IgD-negative memory B cell (primary cell): ENCODE results near the gene UBE2G2. TPM values are rescaled to one million over a fixed set of nuclear protein-coding genes. Genes with fewer than 3 reads are reported as not detected.

Experiments
- H3K27ac Mint-ChIP-seq, 3 donors: one replicate each; pipeline ENCODE4 v1.8.0; 2020 to 2022; ENCODE audit warnings: mild to moderate bottlenecking in 3 of 3, mixed read lengths in 3 of 3, moderate library complexity in 1 of 3
- H3K27me3 Mint-ChIP-seq: one replicate; pipeline ENCODE4 v1.8.0; 2021; ENCODE audit warnings: mixed read lengths
- H3K36me3 Mint-ChIP-seq: one replicate; pipeline ENCODE4 v1.8.0; 2020; ENCODE audit warnings: mild to moderate bottlenecking, mixed read lengths
- H3K4me1 Mint-ChIP-seq, 3 donors: one replicate each; pipeline ENCODE4 v1.8.0; 2020 to 2022; ENCODE audit warnings: mixed read lengths in 3 of 3, mild to moderate bottlenecking in 1 of 3
- H3K4me3 Mint-ChIP-seq, 4 donors: one replicate each; pipeline ENCODE4 v1.8.0; 2020 to 2022; ENCODE audit warnings: mild to moderate bottlenecking in 4 of 4, mixed read lengths in 4 of 4, moderate library complexity in 3 of 4
- H3K9me3 Mint-ChIP-seq, 3 donors: one replicate each; pipeline ENCODE4 v1.8.0; 2020 to 2021; ENCODE audit warnings: mixed read lengths in 3 of 3, mild to moderate bottlenecking in 1 of 3
- polyA plus RNA-seq: library from polyadenylated mRNA; unstranded; fragments of 300-500 nt; fragmentation: Illumina TruSeq; gene quantifications from one replicate; pipeline ENCODE4 v1.2.3, GENCODE V29; 2021

UBE2G2 gene
- polyA plus RNA-seq, 1 donor from 2014 or later: 55.7 TPM

DNA sequence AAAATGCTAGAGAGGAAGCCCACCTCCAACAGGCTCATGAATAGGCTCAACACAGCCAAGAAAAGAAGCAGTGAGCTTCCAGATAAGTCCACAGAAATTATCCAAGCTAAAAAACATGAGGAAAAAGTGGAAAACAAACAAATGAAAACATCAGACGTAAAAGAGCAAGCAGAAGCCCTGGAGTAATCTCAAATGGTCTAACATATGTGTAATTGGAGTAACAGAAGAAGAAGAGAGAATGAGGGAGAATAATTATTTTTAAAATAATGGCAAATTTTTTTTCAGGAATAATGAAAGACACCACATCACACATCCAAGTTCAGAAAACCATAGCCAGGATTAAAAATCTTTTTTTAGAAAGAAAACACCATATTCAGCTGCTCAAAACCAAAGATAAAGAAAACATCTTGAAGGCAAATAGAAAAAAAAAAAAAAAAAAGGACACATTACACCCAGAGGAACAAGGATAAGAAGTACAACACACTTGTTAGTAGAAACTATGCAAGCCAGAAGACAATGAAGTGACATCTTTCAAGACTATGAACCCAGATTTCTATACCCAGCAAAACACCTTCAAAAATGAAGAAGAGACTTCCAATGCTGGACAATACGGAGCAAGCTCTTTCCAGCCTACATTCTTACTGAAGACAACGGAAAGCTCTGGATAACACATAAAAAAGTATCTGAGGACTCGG lies 26.9 kb upstream of the UBE2G2 start:
- Mint-ChIP-seq H3K27ac (no peak overlapping the region), H3K36me3 (peaks cover 2% of the 10 kb centered on the region), H3K4me3 (no peak overlapping the region), H3K27me3 (no peaks in the 10 kb centered on the region), H3K4me1 (peaks cover 9 to 16% (median 13%) of the 10 kb centered on the region in 3 donors), H3K9me3 (peaks cover 8 to 22% (median 12%) of the 10 kb centered on the region in 3 donors)

DNA sequence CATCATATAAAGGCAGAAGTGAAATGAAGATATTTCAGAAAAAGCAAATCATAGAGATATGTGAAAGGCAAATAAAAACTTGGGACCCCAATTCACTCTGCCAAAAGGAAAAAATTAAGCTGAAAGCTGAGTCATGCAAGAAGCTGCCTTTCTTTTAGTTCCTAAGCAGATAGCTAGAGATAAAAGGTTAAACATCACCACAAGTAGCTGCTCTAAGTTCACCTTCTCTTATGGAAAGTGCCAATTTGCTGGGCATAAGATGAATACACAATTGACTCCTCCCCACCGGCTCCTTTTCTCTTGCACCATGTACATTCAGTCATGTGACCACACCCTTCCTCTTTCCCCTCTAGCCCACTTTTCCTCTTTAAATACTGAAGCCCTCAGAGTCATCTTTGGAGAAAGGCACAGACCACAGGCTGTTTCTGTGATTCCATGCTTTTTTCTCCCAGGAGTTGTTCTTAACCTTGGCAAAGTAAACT lies 21.6 kb upstream of the UBE2G2 start:
- no peaks in the 10 kb centered on the region for H3K27me3 Mint-ChIP-seq
- H3K4me1 Mint-ChIP-seq: peaks cover 2 to 7% (median 4%) of the 10 kb centered on the region in 3 donors
- peak overlapping the region in 1 of 3 donors; percentile 61 for H3K27ac Mint-ChIP-seq
- H3K36me3 Mint-ChIP-seq: no peaks in the 10 kb centered on the region
- H3K4me3 Mint-ChIP-seq: peak overlapping the region in 3 of 4 donors; percentile 2 to 76 (median 14)
- H3K9me3 Mint-ChIP-seq: peaks cover 10 to 29% (median 15%) of the 10 kb centered on the region in 3 donors

DNA sequence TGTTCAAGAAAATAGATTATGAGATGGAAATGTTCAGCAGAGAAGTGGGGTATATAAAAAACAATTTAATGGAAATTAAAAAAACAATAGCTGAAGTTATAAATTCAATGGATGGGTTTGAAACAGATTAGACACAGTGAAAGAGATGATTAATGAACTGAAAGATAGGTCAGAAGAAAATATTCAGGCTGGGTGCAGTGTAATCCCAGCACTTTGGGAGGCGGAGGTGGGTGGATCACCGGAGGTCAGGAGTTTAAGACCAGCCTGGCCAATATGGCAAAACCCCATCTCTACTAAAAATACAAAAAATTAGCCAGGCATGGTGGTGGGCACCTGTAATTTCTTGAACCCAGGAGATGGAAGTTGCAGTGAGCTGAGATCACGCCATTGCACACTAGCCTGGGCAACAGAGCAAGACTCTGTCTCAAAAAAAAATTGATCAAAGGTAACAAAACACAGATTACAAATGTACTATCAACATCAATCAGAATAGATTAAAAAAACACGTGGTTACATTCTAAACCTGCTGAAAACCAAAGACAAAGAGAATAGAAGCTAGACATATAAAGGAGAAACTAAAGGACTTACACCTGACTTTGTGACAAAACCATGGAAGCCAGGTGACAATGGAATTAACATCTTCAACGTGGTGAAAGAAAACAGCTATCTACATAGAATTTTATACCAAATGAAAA lies 21.0 kb upstream of the UBE2G2 start:
- H3K27me3 Mint-ChIP-seq: no peaks in the 10 kb centered on the region
- no peaks in the 10 kb centered on the region for H3K36me3 Mint-ChIP-seq
- H3K27ac Mint-ChIP-seq: peak overlapping the region in 1 of 3 donors; percentile 61
- peaks cover 6 to 23% (median 11%) of the 10 kb centered on the region in 3 donors for H3K9me3 Mint-ChIP-seq
- H3K4me1 Mint-ChIP-seq: peaks cover 2 to 5% (median 4%) of the 10 kb centered on the region in 3 donors
- H3K4me3 Mint-ChIP-seq: peak overlapping the region in 2 of 4 donors; percentile 49 to 76

DNA sequence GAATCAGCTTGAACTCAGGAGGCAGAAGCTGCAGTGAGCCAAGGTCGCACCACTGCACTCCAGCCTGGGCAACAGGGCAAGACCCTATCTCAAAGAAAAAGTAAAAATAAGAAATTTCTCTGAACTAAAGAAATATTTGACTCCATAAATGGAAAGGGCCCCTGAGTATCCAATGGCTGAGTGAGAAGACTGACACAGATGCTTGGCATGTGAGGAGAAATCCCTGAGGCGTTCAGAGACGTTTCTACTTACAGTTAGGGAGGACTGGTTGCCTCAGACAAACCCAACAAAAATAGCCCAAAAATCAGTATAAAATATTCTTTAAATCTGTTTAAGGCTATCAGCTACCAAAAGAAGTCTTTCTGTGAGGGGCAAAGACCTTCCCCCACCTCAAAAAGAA lies 19.2 kb upstream of the UBE2G2 start:
- peaks cover 5 to 17% (median 11%) of the 10 kb centered on the region in 3 donors for H3K9me3 Mint-ChIP-seq
- no peaks in the 10 kb centered on the region for H3K36me3 Mint-ChIP-seq
- peak overlapping the region in 1 of 4 donors; percentile 24 for H3K4me3 Mint-ChIP-seq
- H3K4me1 Mint-ChIP-seq: peaks cover 5 to 7% (median 6%) of the 10 kb centered on the region in 3 donors
- no peak overlapping the region for H3K27ac Mint-ChIP-seq
- H3K27me3 Mint-ChIP-seq: no peaks in the 10 kb centered on the region

DNA sequence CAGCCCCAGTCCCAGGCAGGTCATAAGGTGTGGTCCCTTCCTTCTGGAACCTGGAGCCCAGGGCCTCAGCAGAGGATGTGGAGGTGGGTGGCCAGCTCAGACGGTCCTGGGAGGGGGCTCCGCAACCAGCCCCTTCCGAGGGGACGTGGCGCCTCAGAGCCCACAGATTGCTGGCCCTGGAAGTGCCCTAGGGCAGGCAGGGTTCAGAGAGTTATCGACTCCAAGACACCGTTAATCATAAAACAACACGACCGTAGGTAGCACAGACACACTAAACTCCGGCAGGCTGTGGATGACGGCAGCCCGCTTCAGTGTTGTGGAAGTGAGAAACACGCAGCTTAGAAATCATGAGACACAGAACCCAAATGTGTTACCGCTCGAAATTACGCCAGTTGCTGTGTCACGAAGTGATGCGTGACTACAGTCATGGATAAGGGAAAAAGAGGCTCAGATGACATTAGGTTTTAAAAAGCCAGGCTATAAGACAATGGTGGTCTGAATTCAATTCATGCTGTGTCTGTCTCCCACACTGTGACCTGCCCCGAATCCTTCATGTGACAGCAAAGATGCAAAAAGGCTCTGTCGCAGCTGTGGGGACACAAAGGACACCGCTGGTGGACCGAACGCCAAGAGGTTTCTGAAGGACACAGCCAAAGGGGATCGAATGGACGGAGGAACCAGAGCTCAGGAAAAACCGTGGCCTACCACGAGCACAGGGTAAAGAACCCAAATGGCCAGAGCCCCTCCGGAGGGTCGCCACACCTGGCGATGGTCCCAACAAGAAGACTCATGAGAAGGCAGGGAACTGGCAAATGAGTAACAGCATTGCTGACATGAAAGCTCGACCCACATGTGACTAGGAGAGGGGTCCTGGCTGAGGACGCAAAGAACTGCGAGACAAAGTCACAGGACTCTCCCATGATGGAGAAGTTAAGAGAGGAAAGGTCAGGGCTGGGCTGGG lies 17.9 kb upstream of the UBE2G2 start:
- Mint-ChIP-seq H3K4me3 (peak overlapping the region; percentile 64 to 86 (median 82)), H3K27ac (peak overlapping the region; percentile 43 to 90 (median 59)), H3K27me3 (no peaks in the 10 kb centered on the region), H3K4me1 (peaks cover 5 to 10% (median 10%) of the 10 kb centered on the region in 3 donors), H3K36me3 (no peaks in the 10 kb centered on the region), H3K9me3 (peaks cover 5 to 17% (median 11%) of the 10 kb centered on the region in 3 donors)

DNA sequence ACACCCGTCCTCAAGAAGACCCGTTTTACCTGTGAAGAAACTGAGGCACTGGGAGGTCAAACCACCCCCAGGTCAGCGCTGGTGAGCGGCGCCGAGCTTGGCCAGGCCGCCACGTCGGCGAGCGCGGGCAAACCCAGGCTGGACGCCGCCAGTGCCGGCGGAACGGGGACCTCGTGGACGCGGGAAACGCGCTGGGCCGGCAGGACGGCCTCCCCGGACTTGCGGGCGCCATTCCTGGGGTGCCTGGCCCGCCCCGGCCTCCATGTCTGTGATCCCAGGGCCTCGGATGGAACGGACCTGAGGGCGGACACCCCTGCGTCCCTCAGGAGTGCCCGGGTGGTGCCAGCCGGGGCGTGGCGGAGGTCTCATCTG lies 17.0 kb upstream of the UBE2G2 start:
- Mint-ChIP-seq H3K36me3 (no peaks in the 10 kb centered on the region), H3K9me3 (peaks cover 5 to 15% (median 9%) of the 10 kb centered on the region in 3 donors), H3K4me1 (peaks cover 3 to 10% (median 8%) of the 10 kb centered on the region in 3 donors), H3K27me3 (no peaks in the 10 kb centered on the region), H3K4me3 (peak overlapping the region; percentile 64 to 86 (median 82)), H3K27ac (peak overlapping the region in 2 of 3 donors; percentile 63 to 90)

DNA sequence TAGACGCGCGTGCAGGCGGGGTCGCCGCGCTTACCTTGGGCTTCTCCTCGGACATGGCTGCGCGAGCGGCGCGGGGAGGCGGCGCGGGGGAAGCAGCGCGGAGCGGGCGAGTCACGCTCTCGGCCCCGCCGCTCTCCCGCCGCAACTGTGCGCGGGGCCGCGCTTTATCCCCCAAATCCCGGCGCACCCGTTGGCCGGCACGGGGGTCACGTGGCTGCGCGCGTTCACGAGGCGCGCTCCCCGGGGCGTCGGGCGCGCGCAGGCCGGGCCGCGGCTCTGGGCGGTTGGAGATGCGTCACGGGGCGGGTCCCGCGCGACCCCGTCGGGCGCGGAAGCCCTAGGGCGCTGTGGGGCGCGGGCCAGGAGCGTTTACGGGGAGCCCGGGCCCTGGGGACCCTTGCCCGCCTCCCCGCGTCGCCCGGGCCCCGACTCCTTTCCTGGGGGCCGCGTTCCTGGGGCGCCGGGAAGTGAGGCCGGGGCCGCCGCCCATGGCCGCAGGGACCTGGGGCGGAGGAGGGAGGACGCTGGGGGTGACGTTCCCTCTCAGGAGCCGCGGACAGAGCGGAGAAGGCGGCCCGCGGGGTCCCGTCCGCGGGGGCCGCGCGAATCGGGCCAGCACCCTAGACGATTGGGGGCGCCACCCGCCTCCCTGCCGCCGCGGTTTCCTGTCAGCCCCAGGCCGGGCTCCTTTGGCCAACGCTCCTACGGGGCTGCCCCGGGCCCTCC lies 16.5 kb upstream of the UBE2G2 start, which contains the start of gene SUMO3:
SUMO3 (minus strand) TSS at position 149 of the 726 bp plus-strand sequence; CDS start at position 55, 94 bp downstream.
- H3K9me3 Mint-ChIP-seq: peaks cover 5 to 10% (median 7%) of the 10 kb centered on the region in 3 donors
- no peaks in the 10 kb centered on the region for H3K36me3 Mint-ChIP-seq
- no peaks in the 10 kb centered on the region for H3K27me3 Mint-ChIP-seq
- peak within 1 kb of the TSS; percentile 64 to 89 (median 84) for H3K4me3 Mint-ChIP-seq
- H3K27ac Mint-ChIP-seq: peak within 1 kb of the TSS in 2 of 3 donors; percentile 63 to 90
- H3K4me1 Mint-ChIP-seq: peaks cover 0 to 8% (median 8%) of the 10 kb centered on the region in 3 donors

DNA sequence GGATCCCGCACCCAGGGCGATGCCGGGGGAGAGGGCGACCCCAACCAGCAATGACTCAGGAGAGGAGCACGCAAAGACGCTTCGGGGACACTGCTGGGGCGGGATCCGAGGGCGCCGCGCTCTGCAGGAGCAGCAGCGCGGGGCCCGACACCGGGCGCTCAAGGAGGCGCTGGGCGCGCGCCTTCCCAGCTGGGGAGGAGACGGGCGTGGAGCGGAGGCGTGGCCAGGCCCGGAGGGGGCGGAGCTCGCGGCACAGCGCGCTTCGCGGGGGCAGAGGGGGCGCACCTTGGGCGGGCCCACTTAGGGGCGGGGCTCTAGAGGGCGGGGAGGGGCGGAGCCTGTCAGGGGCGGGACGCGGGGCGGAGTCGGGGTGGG lies 15.9 kb upstream of the UBE2G2 start:
- no peaks in the 10 kb centered on the region for H3K27me3 Mint-ChIP-seq
- peaks cover 0 to 8% (median 8%) of the 10 kb centered on the region in 3 donors for H3K4me1 Mint-ChIP-seq
- H3K36me3 Mint-ChIP-seq: no peaks in the 10 kb centered on the region
- peak overlapping the region; percentile 57 to 89 (median 58) for H3K4me3 Mint-ChIP-seq
- H3K9me3 Mint-ChIP-seq: peaks cover 3 to 4% (median 3%) of the 10 kb centered on the region in 3 donors
- peak overlapping the region in 1 of 3 donors; percentile 39 for H3K27ac Mint-ChIP-seq

DNA sequence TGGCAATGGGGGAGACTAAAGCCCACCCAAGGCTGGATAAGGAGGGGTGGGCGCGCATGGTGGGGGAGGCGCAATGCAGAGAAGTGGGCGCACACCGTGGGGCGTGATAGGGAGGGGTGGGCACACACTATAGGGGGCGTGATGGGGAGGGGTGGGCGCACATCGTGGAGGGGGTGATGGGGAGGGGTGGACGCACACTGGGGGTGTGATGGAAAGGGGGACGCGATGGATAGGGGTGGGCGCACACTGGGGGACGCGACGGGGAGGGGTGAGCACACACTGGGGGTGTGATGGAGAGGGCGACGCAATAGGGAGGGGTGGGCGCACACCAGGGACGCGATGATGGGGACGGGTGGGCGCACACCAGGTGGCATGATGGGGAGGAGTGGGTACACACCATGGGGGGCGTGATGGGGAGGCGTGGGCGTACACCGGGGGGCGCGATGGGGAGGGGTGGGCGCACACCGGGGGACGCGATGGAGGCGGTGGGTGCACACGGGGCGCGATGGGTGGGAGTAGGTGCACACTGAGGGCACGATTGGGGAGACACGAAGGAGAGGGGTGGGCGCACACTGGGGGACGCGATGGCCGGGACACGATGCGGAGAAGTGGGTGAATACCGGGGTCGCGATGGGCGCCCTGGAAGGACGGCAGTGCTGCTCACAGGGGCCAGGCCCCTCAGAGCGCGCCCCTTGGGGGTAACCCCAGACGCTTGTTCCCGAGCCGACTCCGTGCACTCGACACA lies 15.3 kb upstream of the UBE2G2 start:
- H3K4me3 Mint-ChIP-seq: peak overlapping the region; percentile 68 to 89 (median 77)
- peaks cover 0 to 1% (median 0%) of the 10 kb centered on the region in 3 donors for H3K9me3 Mint-ChIP-seq
- H3K4me1 Mint-ChIP-seq: peaks cover 0 to 8% (median 8%) of the 10 kb centered on the region in 3 donors
- H3K27ac Mint-ChIP-seq: peak overlapping the region in 2 of 3 donors; percentile 39 to 81
- H3K36me3 Mint-ChIP-seq: no peaks in the 10 kb centered on the region
- H3K27me3 Mint-ChIP-seq: no peaks in the 10 kb centered on the region

DNA sequence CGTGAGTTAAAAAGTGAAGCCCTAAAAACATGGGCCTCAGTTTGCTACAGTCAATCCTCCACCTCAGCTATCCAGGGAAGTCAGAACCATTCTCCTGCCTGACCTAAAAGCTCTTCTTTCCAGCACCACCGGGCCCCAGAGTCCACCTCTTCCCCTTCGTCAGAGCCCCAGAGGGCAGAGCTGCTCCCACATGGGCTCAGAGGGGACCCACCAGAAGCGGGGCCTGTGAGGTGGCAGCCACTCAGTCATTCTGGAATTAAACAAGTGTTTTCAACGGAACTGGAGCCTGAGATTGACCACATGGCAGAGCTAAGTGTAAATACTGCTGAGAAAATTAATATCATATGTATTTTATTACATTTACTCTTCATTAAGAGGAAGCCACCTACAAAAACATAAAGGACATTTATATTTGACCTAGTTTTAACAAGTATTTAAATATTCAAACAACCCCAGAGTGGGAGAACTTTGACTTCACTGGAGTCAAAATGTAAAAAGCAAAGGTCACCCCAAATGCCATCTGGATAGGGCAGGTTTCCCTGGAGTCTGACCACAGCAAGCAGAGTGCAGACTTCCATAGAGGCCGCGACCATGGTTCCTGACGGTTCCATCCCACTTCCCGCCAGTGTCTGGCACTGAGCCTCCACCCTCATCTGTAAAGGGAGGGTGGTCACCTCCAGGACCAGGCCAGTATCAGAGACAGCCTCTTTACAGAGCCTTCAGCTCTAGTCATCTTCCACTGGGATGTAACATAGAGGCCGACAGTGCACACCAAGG lies 14.4 kb upstream of the UBE2G2 start:
- H3K4me1 Mint-ChIP-seq: peaks cover 0 to 8% (median 8%) of the 10 kb centered on the region in 3 donors
- H3K27ac Mint-ChIP-seq: peak overlapping the region in 1 of 3 donors; percentile 81
- H3K27me3 Mint-ChIP-seq: no peaks in the 10 kb centered on the region
- H3K4me3 Mint-ChIP-seq: peak overlapping the region; percentile 22 to 84 (median 69)
- no peaks in the 10 kb centered on the region for H3K36me3 Mint-ChIP-seq
- H3K9me3 Mint-ChIP-seq: no peaks in the 10 kb centered on the region

DNA sequence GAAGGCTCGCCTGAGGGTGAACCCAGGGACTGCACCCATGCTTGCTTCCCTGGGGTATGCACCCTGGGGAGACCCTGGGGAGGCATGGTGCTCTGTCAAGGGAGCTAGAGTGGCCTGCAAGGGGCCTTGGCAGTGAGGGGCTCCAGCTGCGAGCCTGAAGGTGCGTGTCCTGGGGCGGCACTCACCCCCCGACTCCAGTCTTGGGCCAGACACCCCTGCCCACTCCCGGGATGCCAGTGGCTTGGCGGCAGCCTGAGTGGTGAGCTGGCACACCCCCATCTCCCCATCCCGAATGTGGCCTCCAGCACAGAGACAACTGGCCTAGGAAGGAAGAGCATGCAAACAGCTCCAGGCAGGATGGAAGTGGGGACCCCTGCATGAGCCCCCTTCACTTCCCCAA lies 13.6 kb upstream of the UBE2G2 start:
- peak overlapping the region in 2 of 4 donors; percentile 55 to 60 for H3K4me3 Mint-ChIP-seq
- H3K36me3 Mint-ChIP-seq: no peaks in the 10 kb centered on the region
- no peaks in the 10 kb centered on the region for H3K9me3 Mint-ChIP-seq
- H3K27ac Mint-ChIP-seq: no peak overlapping the region
- H3K27me3 Mint-ChIP-seq: no peaks in the 10 kb centered on the region
- peaks cover 0 to 10% (median 6%) of the 10 kb centered on the region in 3 donors for H3K4me1 Mint-ChIP-seq

DNA sequence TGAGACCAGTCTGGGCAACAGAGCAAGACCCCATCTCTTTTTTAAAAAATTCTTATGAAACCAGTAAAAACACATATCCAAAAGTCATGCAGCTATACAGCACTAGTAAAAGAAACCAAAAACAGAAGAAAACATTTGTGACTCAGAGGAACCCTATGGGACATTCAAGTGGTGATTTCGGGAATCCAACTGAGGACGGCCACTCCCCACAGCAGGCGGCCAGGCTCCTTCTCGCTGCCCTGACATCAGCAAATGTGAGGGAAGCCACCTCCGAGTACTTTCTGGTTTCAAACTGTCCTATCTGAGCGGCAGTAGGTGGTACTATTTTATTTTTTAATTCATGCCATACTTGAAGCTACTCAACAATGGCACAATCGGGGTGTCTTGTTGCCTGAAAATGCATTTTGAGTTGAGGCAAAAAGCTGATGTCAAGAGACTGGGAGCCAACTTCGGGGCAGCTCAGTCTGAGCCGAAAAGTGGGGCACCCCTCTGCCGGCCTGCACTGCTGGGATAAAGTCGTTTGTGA lies 12.9 kb upstream of the UBE2G2 start:
- peaks cover 0 to 10% (median 6%) of the 10 kb centered on the region in 3 donors for H3K4me1 Mint-ChIP-seq
- peak overlapping the region in 2 of 4 donors; percentile 37 to 75 for H3K4me3 Mint-ChIP-seq
- peak overlapping the region in 2 of 3 donors; percentile 48 to 57 for H3K27ac Mint-ChIP-seq
- H3K36me3 Mint-ChIP-seq: no peaks in the 10 kb centered on the region
- H3K27me3 Mint-ChIP-seq: no peaks in the 10 kb centered on the region
- no peaks in the 10 kb centered on the region for H3K9me3 Mint-ChIP-seq
